HCT116 (cell line): ENCODE measurements around the gene TLCD1.

Experiments
- CTCF ChIP-seq, 3 experiments: fragments of 200-600 bp in 1 of 3; sonication (generic) in 1 of 3; IDR thresholded peaks in 2 of 3; conservative IDR thresholded peaks in 1 of 3; 2 replicates each; pipeline ENCODE4 v1.5.1; 2012 to 2017; ENCODE audit warnings: low read depth in 2 of 3, low read length in 2 of 3, antibody characterized with exemption in 1 of 3, borderline replicate concordance in 1 of 3, control low read depth in 1 of 3, mild to moderate bottlenecking in 1 of 3, mixed read lengths in 1 of 3, mixed run types in 1 of 3, moderate library complexity in 1 of 3; ENCODE audit not compliant: insufficient read depth in 1 of 3
- ELF1 ChIP-seq: IDR thresholded peaks from 2 replicates; pipeline ENCODE4 v1.6.1; 2012; ENCODE audit warnings: low read depth, borderline replicate concordance
- EZH2 ChIP-seq: fragments of 200-600 bp; sonication (generic); IDR thresholded peaks from 2 replicates; pipeline ENCODE4 v1.6.1; 2017; ENCODE audit warnings: antibody characterized with exemption, mixed run types
- EZH2phosphoT487 ChIP-seq: fragments of 200-600 bp; IDR thresholded peaks from 2 replicates; pipeline ENCODE4 v1.6.1; 2018; ENCODE audit warnings: antibody characterized with exemption, borderline replicate concordance
- POLR2A ChIP-seq: IDR thresholded peaks from 2 replicates; pipeline ENCODE4 v1.7.0; 2011; ENCODE audit warnings: borderline replicate concordance; ENCODE audit not compliant: insufficient read depth, insufficient read length; ENCODE audit errors: extremely low read depth
- REST ChIP-seq: IDR thresholded peaks from 2 replicates; pipeline ENCODE4 v1.6.1; 2012; ENCODE audit warnings: low read depth
- SP1 ChIP-seq: IDR thresholded peaks from 2 replicates; pipeline ENCODE4 v1.6.1; 2012; ENCODE audit warnings: low read depth
- YY1 ChIP-seq: IDR thresholded peaks from 2 replicates; pipeline ENCODE4 v1.6.1; 2011; ENCODE audit warnings: low read length, low read depth, moderate library complexity, mild to moderate bottlenecking; ENCODE audit not compliant: insufficient replicate concordance; ENCODE audit errors: extremely low read depth
- ZFX ChIP-seq: fragments of 450-650 bp; IDR thresholded peaks from 2 replicates; pipeline ENCODE4 v1.6.1; 2017
- ZNF274 ChIP-seq: fragments of 200-500 bp; sonication (Bioruptor generic); IDR thresholded peaks from 2 replicates; pipeline ENCODE4 v1.6.1; 2014; ENCODE audit warnings: mild to moderate bottlenecking, low read depth, low read length, inconsistent platforms

- TF ChIP-seq EZH2 (no peak), POLR2A (no peak), SP1 (no peak), REST (no peak), CTCF (IDR thresholded peaks at IDR 0.05 in 2 of 3, conservative IDR thresholded peaks at IDR 0.05 in 1 of 3; ENCODE audit: borderline replicate concordance in 1 of 3, insufficient read depth in 1 of 3, low read depth in 2 of 3, low read length in 2 of 3) (no peak), YY1 (no peak), EZH2phosphoT487 (no peak), ZNF274 (no peak), ELF1 (no peak), ZFX (no peak)
Measured at GRCh38 chr17:28734712-28735241, 8.7 kb upstream of the TLCD1 start.
